ENCODE results near the gene CCDC116.
"Not testable (repeated sequence)": the region's sequence is repeated elsewhere in the genome, so short reads cannot be mapped to it uniquely, and the experiment has no call there.

CCDC116 gene

DNA sequence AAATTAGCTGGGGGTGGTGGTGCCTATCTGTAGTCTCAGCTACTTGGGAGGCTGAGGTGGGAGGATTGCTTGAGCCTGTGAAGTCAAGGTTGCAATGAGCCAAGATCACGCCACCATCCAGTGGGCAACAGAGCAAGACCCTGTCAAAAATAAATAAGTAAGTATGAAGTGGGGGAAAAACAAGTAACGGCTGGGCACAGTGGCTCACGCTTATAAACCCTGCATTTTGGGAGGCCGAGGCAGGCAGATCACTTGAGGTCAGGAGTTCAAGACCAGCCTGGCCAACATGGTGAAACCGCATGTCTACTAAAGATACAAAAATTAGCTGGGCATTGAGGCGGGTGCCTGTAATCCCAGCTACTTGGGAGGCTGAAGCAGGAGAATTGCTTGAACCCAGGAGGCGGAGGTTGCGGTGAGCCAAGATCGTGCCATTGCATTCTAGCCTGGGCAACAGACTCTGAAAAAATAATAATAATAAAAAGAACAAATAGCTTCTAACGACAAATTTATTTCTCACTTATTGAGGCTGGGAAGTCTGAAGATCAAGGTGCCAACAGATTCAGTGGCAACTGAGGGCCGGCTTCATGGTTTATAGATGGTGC, 22.9 kb upstream of the CCDC116 start:
- DNase-seq, result not testable (repeated sequence)

DNA sequence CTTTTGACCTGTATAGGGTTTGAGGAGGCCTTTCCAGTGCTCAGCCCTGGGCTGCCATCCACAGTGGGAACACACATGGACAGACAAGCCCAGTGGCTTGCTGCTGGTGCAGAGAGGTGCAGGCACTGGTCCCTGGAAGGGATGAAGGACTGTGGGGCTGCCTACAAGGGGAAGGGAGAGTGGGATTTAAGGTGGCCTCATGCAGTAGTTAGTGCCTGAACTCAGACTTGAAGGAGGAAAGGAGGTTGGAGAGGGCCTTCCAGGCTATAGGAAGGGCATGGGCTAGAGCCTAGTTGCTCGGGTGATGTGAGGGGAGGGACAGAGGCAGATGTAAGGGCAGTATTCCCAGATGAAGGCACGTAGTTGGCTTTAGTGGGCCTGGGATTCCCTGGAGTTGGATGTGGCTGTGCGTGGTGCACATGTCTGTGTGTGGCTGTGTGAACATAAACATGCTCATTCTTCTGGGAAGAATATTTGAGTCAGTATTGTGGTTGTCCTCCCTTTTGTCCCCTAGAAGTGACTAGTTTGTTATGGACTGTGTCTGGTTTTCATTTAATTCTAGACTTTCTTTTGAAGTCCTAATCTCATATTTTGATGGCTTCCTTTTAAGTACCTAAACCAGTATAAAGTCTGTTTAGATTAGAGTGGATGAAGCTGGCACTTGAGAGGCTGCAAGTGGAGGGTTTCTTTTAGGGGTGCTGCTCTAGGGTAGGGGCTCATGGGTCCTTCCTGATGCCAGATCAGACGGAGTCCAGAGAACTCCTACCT, 21.2 kb upstream of the CCDC116 start:
- DNase-seq, result no peak

DNA sequence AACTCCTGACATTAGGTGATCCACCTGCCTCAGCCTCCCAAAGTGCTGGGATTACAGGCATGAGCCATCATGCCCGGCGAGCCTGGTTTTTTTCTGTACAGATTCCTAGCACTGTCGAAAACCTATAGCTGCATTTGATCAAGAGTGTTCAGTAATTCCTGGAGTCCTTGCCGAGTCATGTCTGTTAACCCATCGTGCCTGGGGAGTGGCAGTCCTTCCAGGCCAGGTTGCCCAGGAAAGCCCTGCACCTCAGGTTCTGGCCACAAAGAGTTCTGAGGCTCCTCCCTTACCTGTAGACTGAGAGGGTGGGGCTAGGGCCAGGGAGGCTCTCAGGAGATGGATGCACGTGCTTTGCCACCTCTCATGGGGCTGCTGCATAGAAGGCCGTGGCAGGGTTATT, 19.7 kb upstream of the CCDC116 start:
- no peak for DNase-seq

DNA sequence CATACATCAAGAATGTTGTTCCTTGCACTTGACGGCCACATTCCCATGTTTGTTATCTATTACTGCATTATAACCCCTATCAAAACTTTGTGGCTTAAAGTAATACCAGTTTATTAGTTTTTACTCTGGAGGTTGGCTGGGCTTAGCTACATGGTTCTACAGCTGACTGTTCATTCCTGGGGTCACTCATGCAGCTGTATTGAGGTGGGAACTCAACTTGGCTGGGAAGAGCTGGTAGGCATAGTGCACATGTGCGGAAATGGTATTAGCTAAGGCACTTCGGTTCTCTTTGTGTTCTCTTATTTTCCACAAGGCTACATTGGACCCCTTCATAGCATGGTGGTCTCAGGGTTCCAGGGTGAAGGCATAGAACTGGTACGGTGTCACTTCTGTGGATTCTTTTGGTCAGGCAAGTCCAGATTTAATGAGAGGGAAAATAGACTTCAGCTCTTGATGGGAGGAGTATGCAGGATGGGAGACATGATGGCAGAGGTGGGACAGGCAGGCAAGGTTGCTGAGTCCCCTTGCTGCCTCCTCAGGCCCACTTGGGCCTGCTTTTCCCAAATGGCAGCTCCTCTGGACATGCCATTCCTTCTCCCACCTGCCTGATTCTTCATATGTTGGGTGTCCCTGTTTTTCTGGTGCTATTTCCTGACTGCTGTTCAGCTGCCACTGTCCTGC, 18.9 kb upstream of the CCDC116 start:
- no peak for DNase-seq

DNA sequence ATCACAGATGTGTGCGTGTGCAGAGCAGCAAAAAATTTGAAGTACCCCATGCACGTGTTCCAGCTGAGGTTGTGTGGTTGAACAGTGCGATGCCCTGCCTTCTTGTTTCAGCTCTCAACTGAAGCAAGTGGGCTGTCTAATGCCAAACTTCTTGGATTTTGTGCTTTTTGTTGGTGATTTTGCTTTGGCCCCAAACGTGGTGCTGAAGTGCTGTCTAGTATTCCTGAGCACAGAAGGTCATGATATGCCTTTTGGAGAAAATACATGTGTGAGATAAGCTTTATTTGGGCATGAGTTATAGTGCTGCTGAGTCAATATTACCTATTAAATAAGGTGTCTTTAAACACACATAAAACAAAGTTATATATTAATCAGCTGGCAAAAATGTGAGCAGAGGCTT, 16.8 kb upstream of the CCDC116 start:
- DNase-seq, result no peak

DNA sequence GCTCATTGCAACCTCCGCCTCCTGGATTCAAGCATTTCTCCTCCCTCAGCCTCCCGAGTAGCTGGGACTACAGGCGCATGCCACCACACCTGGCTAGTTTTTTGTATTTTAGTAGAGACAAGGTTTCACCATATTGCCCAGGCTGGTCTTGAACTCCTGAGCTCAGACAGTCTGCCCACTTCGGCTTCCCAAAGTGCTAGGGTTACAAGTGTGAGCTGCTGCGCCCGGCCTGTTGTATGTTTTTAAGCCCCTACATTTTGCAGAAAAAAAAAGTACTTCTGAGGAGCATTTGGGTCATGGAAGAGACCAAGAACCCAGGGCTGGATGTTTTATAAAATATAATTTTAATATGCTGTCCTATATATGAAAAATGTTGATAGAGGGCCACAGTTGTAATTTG, 15.2 kb upstream of the CCDC116 start:
- not testable (repeated sequence) for DNase-seq

DNA sequence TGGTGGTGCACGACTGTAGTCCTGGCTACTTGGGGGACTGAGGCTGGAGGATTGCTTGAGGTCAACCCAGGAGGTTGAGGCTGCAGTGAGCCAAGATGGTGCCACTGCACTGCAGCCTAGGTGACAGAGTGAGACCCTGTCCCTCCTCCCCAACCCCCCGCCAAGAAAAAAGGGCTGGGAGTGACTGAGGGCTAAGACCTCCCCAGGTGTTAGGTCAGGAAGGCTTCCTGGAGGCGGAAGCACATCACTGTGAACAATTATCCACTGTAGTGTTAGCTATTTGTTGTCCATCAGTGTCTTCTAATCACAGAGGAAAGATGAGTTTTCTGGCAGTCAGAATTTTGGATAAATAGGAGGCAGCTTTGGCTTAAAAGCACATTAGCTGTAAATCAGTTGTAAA, 11.5 kb upstream of the CCDC116 start:
- DNase-seq, result no peak

DNA sequence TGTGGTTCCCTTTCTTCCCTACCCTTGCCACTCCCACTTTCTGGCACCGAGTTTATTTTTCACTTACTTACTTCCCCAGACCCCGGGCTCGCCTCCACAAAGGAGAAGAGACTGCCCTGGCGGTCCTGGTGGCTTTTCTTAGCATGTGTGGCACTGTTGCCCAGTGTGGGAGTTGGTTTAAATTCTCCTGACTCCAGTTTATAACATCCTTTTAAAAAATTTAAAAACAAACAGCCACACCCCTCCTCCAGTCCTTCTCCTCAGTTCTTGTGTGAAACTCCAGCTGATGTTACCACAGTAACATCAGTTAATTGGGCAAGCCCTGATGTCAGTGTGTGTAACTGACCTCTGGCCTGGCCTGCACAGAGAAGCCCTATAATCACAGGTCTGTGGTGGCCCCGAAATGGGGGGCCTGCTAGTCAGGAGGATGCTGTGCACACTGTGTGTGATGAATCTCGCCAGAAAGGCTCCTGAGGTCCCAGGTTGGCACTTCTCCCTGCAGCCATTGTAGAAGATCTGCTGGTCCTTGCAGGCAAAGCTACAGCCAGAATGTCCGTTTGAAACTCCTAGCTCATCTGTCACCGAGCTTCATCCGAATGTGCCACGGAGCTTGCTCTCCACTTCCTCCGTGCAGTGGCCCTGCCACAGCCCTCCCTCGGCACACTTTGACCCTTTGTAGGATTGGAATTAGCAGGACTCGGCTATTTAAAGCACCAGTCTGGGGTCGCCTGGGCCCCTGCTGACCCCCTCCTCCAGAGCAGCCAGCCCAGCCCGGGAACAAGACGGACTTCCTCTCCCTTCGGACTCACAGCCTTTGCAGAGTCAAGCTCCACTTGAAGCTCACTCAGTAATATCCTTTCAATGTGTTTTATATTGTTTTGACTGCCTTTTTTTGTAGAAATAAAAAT, 10.3 kb upstream of the CCDC116 start:
- peak; percentile 68 for DNase-seq

DNA sequence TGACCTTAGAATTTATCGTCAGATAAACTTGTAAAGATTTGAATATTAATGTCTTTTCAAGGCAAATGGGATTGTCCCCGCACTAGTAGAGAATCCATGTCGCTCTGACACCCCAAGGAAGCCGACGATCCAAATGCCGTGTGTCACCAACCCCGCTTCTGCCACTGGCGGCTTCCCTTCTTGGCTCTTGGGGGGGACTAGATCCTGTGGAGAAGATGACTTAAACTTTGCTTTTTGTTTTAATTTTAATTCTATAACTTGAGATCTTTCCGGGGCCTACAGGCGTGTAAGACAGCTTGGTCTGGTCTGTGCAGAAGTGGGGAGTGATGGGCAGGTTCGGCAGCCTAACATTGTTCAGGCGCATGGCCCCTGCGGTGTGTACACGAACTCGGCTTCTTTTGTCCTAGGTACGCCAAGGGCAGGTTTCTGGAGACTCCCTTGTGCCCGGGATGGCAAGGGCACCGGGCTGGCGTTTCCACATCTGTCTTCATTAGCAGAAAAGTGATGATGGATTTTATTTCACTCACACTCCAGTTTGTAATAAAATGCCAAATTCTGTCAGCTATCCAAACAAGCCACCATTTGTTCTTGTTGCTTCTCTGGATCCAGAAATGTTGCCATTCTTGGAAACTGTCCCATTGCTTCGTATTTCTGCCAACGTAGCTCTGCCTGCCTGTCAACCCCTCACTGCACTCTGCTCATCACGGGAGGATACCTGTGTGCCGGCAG, 9.5 kb upstream of the CCDC116 start:
- DNase-seq, result no peak

DNA sequence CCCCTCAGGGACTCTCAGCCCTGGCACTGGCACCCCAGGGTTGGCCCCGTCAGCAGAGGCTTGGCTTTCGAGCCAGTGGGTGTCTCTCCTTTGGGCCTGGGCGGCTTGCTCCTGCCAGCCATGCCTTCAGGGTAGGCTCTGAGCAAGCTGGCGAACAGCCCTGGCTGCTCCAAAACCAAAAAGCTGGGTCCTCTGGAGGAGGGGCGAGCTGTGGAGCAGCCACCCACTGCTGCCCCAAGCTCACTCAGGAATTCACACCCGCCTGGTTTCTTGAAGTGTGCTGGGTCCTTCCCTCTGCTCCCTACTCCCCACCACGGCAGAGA, 9.0 kb upstream of the CCDC116 start:
- DNase-seq, result no peak

DNA sequence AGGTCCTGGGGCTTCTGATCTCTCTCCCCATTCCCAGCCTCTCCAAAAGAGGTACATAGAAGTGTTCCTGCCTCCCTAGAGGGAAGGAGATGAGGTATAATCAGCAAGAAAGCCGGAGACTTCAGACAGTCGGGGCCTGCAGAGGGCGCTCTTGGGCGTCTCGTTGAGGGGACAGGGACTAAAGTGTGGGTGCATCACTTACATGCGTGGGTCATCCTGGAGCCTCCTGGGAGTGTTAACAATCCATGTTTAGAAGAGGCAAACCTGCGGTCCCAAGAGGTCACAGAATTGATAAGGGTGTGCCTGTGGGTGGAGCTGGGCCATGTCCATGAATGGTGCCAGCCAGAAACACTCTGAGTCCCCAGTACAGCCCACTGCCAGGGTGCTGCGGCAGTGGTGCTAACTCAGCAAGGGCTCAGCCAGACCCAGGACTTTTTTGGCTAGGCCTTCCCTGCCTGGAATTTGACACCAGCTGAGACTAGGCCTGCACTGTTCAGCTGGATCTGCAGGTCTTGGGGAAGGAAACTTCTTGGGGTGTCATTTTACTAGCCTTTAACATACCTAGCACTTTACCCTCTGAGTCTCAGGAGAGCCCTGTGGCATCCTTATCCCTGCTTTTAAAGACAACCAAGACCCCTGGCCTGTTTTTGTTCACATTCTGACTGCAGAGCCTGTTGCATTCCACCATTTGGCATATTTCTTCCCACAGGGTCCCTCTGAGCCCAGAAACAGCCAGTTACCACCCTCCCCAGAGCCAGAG, 8.3 kb upstream of the CCDC116 start:
- DNase-seq, result no peak

DNA sequence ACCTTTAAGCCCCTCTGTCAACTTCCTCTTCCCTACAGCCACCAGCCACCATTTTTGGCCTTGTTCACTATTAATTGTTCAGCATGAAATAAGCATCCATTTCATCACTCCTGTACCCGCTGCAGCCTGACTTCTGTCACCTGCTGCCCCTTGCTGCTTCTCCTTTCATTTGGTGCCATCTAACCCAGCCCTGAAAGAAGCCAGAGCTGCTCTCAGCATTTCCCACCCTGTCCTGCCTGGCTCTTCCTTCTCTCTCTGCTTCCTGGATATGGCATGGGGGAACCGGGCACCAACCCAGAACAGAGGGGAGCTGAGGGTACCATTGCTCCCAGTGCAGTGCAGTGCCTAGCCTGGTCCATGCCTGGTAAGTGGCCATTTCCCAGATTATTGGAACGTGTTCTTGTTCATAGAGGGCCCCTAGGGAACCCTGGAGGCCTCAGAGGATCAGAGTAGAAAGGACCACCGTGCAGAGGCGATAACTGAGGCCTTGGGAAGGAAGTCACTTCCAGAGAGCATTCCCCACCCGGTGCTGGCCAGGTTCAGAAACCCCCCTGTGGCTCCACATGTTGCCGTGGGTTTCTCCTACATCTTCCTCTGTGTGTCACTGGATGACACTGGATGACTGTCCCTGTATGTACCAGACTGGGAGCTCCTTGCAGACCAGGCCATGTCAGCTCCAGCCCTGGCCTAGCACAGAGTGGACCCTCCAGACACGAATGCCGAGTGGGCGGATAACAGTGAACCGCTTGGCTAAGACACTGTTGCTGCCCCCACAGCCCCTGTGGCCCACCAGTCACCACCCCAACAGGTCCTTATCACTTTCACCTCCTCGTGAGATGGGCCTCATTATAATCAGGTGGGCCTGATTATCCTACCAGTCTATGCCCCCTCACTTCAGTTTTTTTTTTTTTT, 7.4 kb upstream of the CCDC116 start:
- DNase-seq, result no peak

DNA sequence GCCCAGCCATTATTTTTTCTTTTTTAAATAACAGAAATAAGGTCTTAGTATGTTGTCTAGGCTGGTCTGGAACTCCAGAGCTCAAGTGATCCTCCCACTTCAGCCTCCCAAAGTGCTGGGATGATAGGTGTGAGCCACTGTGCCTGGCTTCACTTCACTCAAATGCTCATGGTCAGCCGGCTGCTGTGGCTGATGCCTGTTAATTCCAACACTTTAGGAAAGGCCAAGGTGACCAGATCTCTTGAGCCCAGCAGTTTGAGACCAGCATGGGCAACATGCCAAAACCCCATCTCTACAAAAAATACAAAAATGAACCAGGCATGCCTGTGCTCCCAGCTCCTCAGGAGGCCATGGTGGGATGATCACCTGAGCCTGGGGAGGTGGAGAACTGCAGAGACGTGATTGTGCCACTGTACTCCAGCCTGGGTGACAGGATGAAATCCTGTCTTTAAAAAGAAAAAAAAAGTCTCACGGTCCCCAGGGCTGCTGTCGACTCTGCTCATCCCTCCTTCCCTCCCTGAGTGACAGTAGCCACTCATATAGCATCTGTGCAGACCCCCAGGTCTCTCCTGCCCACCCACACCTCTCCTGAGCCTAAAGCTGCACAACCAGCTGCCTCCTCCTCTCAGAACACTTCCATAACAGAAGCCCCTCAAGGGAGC, 6.4 kb upstream of the CCDC116 start:
- no peak for DNase-seq

DNA sequence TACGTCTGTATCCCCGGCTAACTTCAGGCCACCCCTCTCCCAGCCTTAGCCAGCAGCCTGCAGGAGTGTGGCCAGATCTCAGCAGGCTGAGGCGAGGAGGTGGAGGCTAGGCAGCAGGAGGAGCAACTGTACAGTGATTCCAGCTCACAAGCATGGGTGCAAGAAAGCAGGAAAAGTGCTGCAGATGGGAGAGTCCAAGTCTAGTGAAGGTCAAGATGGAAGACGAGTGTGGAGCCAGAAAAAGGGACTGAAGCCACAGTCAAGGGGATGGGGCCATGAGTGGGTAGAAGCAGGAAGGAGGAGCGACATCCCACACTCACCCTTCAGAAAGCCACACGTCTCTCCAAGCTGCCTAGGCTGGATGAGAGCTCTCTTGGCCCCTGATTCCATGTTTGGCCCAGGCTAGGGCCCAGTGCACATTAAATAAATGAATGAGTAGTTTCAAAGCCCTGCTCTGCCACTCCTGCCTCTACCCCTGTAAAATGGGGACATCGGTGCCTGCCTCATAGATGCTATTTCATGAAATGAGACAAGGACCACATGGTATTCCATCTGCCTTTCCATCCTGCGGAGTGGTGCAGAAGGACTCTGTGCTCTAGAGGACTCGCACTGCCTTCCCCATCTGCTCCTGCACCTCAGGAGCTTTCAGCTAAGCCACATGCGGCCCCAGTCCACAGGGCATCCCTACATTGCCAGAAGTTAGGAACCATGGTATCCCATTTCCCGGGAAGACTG, 5.7 kb upstream of the CCDC116 start:
- no peak for DNase-seq

DNA sequence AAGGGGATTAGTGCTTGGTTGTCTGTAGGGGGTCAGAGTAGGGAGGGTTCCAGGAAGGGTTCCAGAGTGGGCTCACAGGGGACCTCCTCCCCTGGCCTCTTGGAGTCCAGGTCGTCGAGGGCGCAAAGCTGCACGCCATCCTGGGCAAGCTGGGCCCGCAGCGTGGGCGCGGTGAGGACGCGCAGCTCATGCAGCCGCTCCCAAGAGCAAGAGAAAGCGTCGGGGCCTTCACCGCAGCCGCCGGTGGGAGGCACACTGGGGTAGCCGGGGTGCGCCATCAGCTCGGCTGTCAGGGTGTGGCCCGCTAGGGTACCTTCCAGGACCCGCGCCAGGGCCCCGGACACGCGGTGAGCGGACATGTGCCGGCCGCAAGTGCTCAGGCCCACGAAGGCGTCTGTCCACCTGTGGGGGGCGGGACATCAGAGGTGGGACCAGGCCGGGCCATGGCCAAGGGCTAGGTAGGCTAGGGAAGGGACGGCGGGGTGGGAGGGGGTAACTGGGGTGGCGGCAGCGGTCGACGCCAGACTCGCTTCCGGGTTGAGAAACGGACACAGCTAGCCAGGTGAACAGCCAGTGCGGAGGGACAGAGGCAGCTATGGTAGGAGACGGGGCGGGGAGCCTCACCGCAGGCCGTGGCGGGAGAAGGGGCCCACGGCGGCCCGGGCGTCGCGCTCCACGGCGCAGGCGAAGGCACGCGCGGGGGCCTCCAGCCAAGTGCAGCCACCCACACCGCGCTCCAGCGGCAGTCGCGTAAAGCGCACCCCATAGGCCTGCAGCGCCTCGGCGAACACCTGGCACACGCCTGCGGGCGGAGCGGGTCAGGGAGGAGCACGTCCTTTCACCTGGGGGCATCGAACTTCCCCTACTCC, 3.9 kb upstream of the CCDC116 start:
- no peak for DNase-seq

DNA sequence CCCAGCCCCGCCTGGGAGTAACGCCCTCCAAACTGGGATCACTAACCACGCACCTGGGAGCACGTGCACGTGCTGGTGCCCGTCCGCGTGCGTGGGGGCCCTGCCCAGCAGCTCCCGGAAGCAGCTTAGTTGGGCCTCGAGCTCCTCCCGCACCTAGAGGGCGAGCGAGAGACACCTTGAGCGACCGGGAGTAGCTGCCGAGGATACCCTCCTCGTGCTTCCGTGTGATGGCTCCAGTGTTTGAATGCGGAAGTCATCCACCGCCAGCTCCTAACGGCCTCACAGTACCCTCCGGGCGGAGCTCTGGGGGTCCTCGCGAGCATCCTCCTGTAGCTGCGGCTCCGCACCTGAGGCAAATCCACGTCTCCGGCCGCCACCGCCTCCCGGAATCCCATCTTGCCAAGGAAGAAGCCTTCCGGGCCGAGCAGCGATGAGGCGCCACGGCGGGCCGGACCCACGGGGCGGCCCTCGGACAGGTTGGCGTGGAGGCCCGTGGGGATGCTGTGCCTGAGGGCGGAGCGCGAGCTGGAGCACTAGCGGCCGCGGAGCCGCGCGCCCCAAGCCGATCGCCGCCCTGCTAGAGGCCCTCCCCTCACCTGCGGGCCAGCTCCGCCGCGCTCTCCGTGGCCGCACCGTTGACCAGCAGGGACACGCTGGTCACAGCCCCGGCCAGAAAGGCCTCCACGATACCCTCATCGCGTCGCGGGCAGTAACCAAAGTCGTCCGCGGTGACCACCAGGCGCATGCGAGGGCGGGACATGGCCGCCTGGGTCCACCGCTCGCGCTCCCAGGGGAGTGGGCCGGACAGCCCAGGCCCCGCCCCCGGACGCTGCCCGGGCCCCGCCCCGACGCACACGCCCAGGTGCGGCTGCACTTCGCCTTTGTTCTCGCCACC, 3.1 kb upstream of the CCDC116 start, which contains the start of gene YDJC:
Gene YDJC (minus strand): TSS at position 768 of the 895 bp plus-strand sequence. CDS start 8 bp downstream, at position 760.
- DNase-seq, result peak; percentile 97

DNA sequence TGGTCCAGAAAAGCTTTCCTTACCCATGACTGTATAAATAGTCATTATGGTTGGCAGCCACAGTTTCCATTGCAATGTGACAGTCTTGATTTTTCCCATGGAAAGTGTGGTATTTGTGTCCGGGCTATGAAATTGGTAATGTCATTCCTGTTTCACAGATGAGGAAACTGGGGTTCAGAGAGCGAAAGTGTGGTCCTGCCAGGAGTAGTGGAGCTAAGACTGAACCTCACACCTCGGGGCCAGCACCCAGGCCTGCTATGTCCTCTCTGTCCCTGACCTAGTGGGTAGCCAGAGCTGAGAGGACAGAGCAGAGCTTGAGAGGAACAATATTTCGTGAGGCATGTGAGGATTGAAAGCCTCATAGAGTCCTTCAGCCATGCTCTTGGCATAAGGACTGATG, 1.5 kb upstream of the CCDC116 start:
- no peak for DNase-seq
